HCT116 (cell line): ENCODE results near the gene ZBTB20.

Experiments used
- JUND ChIP-seq: IDR thresholded peaks from 2 replicates; pipeline ENCODE4 v1.6.1; 2012
- POLR2A ChIP-seq: IDR thresholded peaks from 2 replicates; pipeline ENCODE4 v1.7.0; 2011; ENCODE audit warnings: borderline replicate concordance; ENCODE audit not compliant: insufficient read depth, insufficient read length; ENCODE audit errors: extremely low read depth
- POLR2AphosphoS5 ChIP-seq: IDR thresholded peaks from 2 replicates; pipeline ENCODE4 v1.6.1; 2011; ENCODE audit warnings: mild to moderate bottlenecking, low read depth, low read length, moderate library complexity
- SIN3A ChIP-seq: IDR thresholded peaks from 2 replicates; pipeline ENCODE4 v1.6.1; 2012; ENCODE audit warnings: low read depth
- TF ChIP-seq, protein P1 (sequence below), 3 experiments: fragments of 200-600 bp in 1 of 3; sonication (generic) in 1 of 3; IDR thresholded peaks in 2 of 3; conservative IDR thresholded peaks in 1 of 3; 2 replicates each; pipeline ENCODE4 v1.5.1; 2012 to 2017; ENCODE audit warnings: low read depth in 2 of 3, low read length in 2 of 3, antibody characterized with exemption in 1 of 3, borderline replicate concordance in 1 of 3, control low read depth in 1 of 3, mild to moderate bottlenecking in 1 of 3, mixed read lengths in 1 of 3, mixed run types in 1 of 3, moderate library complexity in 1 of 3; ENCODE audit not compliant: insufficient read depth in 1 of 3

DNA sequence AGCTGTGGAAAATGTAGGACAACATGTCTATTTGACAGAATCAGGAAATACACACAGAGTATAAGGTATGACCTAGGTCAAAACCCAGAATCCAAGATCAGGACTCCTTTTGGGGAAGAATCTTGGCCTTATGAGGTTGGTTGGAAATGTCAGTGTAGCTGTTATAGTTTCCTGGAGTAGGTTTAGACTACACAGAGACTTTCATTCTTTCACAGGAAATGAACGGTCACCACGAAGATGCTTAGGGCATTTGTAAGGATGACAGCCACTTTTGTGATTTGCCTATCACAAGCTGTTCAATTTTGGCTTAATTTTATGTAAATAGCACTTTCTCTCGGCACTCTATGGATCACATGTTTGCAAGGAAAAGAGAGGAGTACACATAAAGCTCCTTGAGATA, 18.6 kb upstream of the ZBTB20 start:
- TF ChIP-seq SIN3A (no peak), JUND (no peak), POLR2AphosphoS5 (no peak), POLR2A (no peak)
- TF ChIP-seq, protein P1, sequence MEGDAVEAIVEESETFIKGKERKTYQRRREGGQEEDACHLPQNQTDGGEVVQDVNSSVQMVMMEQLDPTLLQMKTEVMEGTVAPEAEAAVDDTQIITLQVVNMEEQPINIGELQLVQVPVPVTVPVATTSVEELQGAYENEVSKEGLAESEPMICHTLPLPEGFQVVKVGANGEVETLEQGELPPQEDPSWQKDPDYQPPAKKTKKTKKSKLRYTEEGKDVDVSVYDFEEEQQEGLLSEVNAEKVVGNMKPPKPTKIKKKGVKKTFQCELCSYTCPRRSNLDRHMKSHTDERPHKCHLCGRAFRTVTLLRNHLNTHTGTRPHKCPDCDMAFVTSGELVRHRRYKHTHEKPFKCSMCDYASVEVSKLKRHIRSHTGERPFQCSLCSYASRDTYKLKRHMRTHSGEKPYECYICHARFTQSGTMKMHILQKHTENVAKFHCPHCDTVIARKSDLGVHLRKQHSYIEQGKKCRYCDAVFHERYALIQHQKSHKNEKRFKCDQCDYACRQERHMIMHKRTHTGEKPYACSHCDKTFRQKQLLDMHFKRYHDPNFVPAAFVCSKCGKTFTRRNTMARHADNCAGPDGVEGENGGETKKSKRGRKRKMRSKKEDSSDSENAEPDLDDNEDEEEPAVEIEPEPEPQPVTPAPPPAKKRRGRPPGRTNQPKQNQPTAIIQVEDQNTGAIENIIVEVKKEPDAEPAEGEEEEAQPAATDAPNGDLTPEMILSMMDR (IDR thresholded peaks at IDR 0.05 in 2 of 3, conservative IDR thresholded peaks at IDR 0.05 in 1 of 3; ENCODE audit: borderline replicate concordance in 1 of 3, insufficient read depth in 1 of 3, low read depth in 2 of 3, low read length in 2 of 3), result no peak
